HL-60 (cell line): ENCODE results near the gene UGT1A7.

Source experiments
- DNase-seq, 2 experiments: peaks; one replicate each; pipeline ENCODE4 v3.0.0-alpha.2; 2010 to 2020; ENCODE audit warnings: low read depth in 1 of 2, low spot score in 1 of 2
- H3K27ac ChIP-seq: fragments of 250-450 bp; sonication (Bioruptor Pico); replicated peaks from 2 replicates; pipeline ENCODE4 v1.5.1; 2020; ENCODE audit warnings: mild to moderate bottlenecking, moderate library complexity
- H3K27me3 ChIP-seq: fragments of 250-450 bp; sonication (Bioruptor Pico); 2 replicates; pipeline ENCODE4 v1.5.1; 2021; ENCODE audit warnings: mild to moderate bottlenecking, moderate library complexity; ENCODE audit not compliant: insufficient read depth, poor library complexity, severe bottlenecking
- H3K4me3 ChIP-seq: replicated peaks from 2 replicates; pipeline ENCODE4 v1.5.1; 2011; ENCODE audit warnings: mild to moderate bottlenecking, control low read depth, low read length; ENCODE audit not compliant: insufficient read depth
- CTCF ChIP-seq: IDR thresholded peaks from one replicate; pipeline ENCODE4 v1.5.1; 2011; ENCODE audit warnings: low read length, control low read depth, inconsistent platforms; ENCODE audit not compliant: insufficient read depth
- GABPA ChIP-seq: IDR thresholded peaks from 2 replicates; pipeline ENCODE4 v1.6.1; 2012; ENCODE audit warnings: low read depth
- POLR2AphosphoS5 ChIP-seq: IDR thresholded peaks from 2 replicates; pipeline ENCODE4 v1.6.1; 2012; ENCODE audit warnings: low read depth
- REST ChIP-seq: IDR thresholded peaks from 2 replicates; pipeline ENCODE4 v1.6.1; 2012; ENCODE audit warnings: low read depth; ENCODE audit not compliant: insufficient replicate concordance
- SPI1 ChIP-seq: IDR thresholded peaks from 2 replicates; pipeline ENCODE4 v1.6.1; 2012; ENCODE audit warnings: low read depth, mild to moderate bottlenecking, borderline replicate concordance

Gene UGT1A7

GRCh38 chr2:233712611-233713261 is 31.0 kb downstream of the UGT1A7 start, which contains the start of gene UGT1A5:
Gene UGT1A5, plus strand, starts transcription at chr2:233712907. Its CDS starts 85 bp downstream, at chr2:233712992.
- H3K27ac ChIP-seq: no peak within 1 kb of the TSS
- TF ChIP-seq SPI1: no peak
- TF ChIP-seq REST: no peak
- no peak for TF ChIP-seq POLR2AphosphoS5
- TF ChIP-seq GABPA: no peak
- no peak for TF ChIP-seq CTCF
- DNase-seq: no peak

GRCh38 chr2:233713262-233713615 is 31.5 kb downstream of the UGT1A7 start:
- TF ChIP-seq CTCF (no peak), GABPA (no peak), SPI1 (no peak), REST (no peak), POLR2AphosphoS5 (no peak)
- H3K4me3 ChIP-seq: no peak overlapping the region
- H3K27ac ChIP-seq: no peak overlapping the region
- no peaks in the 10 kb centered on the region for H3K27me3 ChIP-seq
- no peak for DNase-seq

More at GRCh38 chr2:233712611-233713261, 31.0 kb downstream of the UGT1A7 start, which contains the start of gene UGT1A5:
- H3K4me3 ChIP-seq: no peak within 1 kb of the TSS
- H3K27me3 ChIP-seq: no peaks in the 10 kb centered on the region

- TF ChIP-seq GABPA: no peak
- no peak for TF ChIP-seq REST
- no peak for TF ChIP-seq POLR2AphosphoS5
- TF ChIP-seq CTCF: no peak
- Histone ChIP-seq H3K27ac (no peak overlapping the region), H3K4me3 (no peak overlapping the region), H3K27me3 (no peaks in the 10 kb centered on the region)
- DNase-seq: no peak
These were observed 32.4 kb downstream of the UGT1A7 start for GRCh38 chr2:233714121-233714520.
